VCaP (cell line): ENCODE measurements around the gene PIWIL4.

ENCODE experiments used
- H3K27ac ChIP-seq: fragments of 450-650 bp; 2 replicates; pipeline ENCODE4 v1.5.1; 2017
- TF ChIP-seq, protein P1 (sequence below): fragments of 450-650 bp; conservative IDR thresholded peaks from 2 replicates; pipeline ENCODE4 v1.5.1; 2017; ENCODE audit warnings: mild to moderate bottlenecking, moderate library complexity

The PIWIL4 gene

GRCh38 chr11:94650756-94651155 is 83.6 kb downstream of the PIWIL4 start:
- H3K27ac ChIP-seq: no peak overlapping the region
- TF ChIP-seq, protein P1, sequence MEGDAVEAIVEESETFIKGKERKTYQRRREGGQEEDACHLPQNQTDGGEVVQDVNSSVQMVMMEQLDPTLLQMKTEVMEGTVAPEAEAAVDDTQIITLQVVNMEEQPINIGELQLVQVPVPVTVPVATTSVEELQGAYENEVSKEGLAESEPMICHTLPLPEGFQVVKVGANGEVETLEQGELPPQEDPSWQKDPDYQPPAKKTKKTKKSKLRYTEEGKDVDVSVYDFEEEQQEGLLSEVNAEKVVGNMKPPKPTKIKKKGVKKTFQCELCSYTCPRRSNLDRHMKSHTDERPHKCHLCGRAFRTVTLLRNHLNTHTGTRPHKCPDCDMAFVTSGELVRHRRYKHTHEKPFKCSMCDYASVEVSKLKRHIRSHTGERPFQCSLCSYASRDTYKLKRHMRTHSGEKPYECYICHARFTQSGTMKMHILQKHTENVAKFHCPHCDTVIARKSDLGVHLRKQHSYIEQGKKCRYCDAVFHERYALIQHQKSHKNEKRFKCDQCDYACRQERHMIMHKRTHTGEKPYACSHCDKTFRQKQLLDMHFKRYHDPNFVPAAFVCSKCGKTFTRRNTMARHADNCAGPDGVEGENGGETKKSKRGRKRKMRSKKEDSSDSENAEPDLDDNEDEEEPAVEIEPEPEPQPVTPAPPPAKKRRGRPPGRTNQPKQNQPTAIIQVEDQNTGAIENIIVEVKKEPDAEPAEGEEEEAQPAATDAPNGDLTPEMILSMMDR: no peak

- H3K27ac ChIP-seq: no peak overlapping the region
- TF ChIP-seq, protein P1: no peak
Observed at GRCh38 chr11:94652735-94653284, 85.6 kb downstream of the PIWIL4 start.

- H3K27ac ChIP-seq: no peak overlapping the region
- TF ChIP-seq, protein P1: no peak
Observed at GRCh38 chr11:94653561-94653960, 86.4 kb downstream of the PIWIL4 start.

DNA sequence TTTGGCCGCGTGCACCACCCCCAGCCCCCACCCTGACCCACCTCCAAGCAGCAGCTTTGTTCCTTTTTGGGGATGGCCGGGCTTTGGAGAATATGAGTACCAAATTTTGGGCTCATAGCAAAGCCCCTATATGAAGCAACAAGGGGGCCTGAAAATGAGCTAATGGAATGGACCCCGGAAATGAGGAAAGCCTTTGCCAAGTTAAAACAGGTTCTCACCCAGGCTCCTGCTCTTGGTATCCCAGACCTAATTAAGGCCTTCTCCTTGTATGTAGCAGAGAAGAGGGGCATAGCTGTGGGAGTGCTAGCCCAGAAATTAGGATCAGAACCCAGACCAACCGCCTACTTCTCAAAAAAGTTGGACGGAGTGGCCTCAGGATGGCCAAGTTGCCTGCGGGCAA is 87.0 kb downstream of the PIWIL4 start:
- H3K27ac ChIP-seq: no peak overlapping the region
- TF ChIP-seq, protein P1: no peak

DNA sequence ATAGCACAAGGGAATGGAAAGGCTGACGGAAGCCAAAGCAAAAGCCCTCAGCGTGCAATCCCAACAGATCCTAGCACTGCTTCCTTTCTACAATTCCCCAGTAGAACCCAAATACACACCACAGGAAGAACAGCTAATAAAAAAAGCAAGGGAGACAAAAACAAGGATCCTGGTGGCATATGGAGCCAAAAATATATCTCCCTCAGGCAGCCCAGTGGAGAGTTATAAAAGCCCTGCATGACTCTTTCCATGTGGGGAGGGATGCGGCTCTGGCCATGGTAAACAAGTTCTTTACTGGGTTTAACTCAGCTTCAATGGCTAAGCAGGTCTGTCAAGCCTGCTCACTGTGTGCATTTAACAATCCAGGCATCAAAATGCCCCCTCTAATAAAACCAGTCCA is 88.1 kb downstream of the PIWIL4 start:
- no peak overlapping the region for H3K27ac ChIP-seq
- TF ChIP-seq, protein P1: no peak

- TF ChIP-seq, protein P1: no peak
- no peak overlapping the region for H3K27ac ChIP-seq
Observed at GRCh38 chr11:94655956-94656355, 88.8 kb downstream of the PIWIL4 start.

GRCh38 chr11:94656968-94657367 is 89.8 kb downstream of the PIWIL4 start:
- TF ChIP-seq, protein P1: no peak

More at GRCh38 chr11:94656968-94657367, 89.8 kb downstream of the PIWIL4 start:
- H3K27ac ChIP-seq: peak overlapping the region; percentile 73; the same call in 1 of the 2 replicates
